ENCODE results near the gene LRCOL1.

LRCOL1 gene

GRCh38 chr12:132556216-132556615 lies 54.2 kb downstream of the LRCOL1 start:
- no peak overlapping the region for H2AFZ ChIP-seq (ENCODE audit: low read length)
- H4K20me1 ChIP-seq (ENCODE audit: insufficient read depth, low read length, poor library complexity, severe bottlenecking): peaks cover 6% of the 10 kb centered on the region
- peaks cover 26% of the 10 kb centered on the region for H3K4me1 ChIP-seq (ENCODE audit: insufficient read depth, low read length, poor library complexity, severe bottlenecking)
- H3K9me3 ChIP-seq (ENCODE audit: insufficient read depth, low read depth, low read length): no peaks in the 10 kb centered on the region
- peaks cover 4% of the 10 kb centered on the region; the same call in 1 of the 2 replicates for H3F3A ChIP-seq (ENCODE audit: low read depth)
- no peak overlapping the region for H3K4me3 ChIP-seq (ENCODE audit: low read length, poor library complexity, severe bottlenecking)
- no peak for TF ChIP-seq EZH2phosphoT487 (IDR thresholded peaks at IDR 0.05; ENCODE audit: borderline replicate concordance)
- no peak for TF ChIP-seq CTCF (conservative IDR thresholded peaks at IDR 0.05; ENCODE audit: low read length)
- H3K27me3 ChIP-seq (ENCODE audit: insufficient read depth, low read length, poor library complexity, severe bottlenecking): no peaks in the 10 kb centered on the region
- no peaks in the 10 kb centered on the region for H3K9me2 ChIP-seq (replicated peaks; ENCODE audit: low read depth, low read length)
- peaks cover 13% of the 10 kb centered on the region for H3K79me2 ChIP-seq (ENCODE audit: insufficient read depth, low read length)
- H3K36me3 ChIP-seq (ENCODE audit: insufficient read depth, low read length): no peaks in the 10 kb centered on the region
- H3K9ac ChIP-seq (ENCODE audit: low read depth, low read length, poor library complexity, severe bottlenecking): no peak overlapping the region
- no peak overlapping the region for H3K4me2 ChIP-seq (ENCODE audit: low read depth, low read length, poor library complexity, severe bottlenecking)

DNA sequence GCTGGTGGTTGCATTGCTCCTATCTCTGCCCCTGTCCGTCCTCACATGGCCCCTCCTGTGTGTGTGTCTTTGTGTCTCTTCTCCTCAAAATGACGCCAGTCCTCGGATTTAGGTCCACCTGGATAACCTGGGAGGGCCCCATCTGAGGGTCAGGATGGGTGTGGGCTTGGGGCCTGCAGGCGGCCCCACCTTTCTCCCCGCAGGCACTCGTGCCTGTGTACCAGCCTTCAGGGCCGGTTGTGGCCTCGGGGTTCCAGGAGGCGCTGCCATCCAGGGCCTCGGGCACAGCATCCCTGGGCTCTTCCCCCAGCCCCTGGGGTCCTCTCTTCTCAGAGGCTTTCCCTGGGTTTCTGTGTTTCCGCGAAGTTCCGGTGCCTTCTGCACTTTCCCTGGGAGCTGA lies 54.7 kb downstream of the LRCOL1 start:
- H2AFZ ChIP-seq (ENCODE audit: low read length): no peak overlapping the region
- no peaks in the 10 kb centered on the region for H3K9me3 ChIP-seq (ENCODE audit: insufficient read depth, low read depth, low read length)
- H3K4me2 ChIP-seq (ENCODE audit: low read depth, low read length, poor library complexity, severe bottlenecking): no peak overlapping the region
- no peak for TF ChIP-seq EZH2phosphoT487 (IDR thresholded peaks at IDR 0.05; ENCODE audit: borderline replicate concordance)
- TF ChIP-seq CTCF (conservative IDR thresholded peaks at IDR 0.05; ENCODE audit: low read length): no peak
- H3K27me3 ChIP-seq (ENCODE audit: insufficient read depth, low read length, poor library complexity, severe bottlenecking): no peaks in the 10 kb centered on the region
- peaks cover under 1% of the 10 kb centered on the region for H4K20me1 ChIP-seq (ENCODE audit: insufficient read depth, low read length, poor library complexity, severe bottlenecking)
- H3K4me3 ChIP-seq (ENCODE audit: low read length, poor library complexity, severe bottlenecking): no peak overlapping the region
- H3K9me2 ChIP-seq (replicated peaks; ENCODE audit: low read depth, low read length): no peaks in the 10 kb centered on the region
- H3K36me3 ChIP-seq (ENCODE audit: insufficient read depth, low read length): no peaks in the 10 kb centered on the region
- peaks cover 8% of the 10 kb centered on the region for H3K79me2 ChIP-seq (ENCODE audit: insufficient read depth, low read length)
- no peak overlapping the region for H3K9ac ChIP-seq (ENCODE audit: low read depth, low read length, poor library complexity, severe bottlenecking)
- H3F3A ChIP-seq (ENCODE audit: low read depth): peaks cover 4% of the 10 kb centered on the region; the same call in 1 of the 2 replicates
- H3K4me1 ChIP-seq (ENCODE audit: insufficient read depth, low read length, poor library complexity, severe bottlenecking): peaks cover 25% of the 10 kb centered on the region

DNA sequence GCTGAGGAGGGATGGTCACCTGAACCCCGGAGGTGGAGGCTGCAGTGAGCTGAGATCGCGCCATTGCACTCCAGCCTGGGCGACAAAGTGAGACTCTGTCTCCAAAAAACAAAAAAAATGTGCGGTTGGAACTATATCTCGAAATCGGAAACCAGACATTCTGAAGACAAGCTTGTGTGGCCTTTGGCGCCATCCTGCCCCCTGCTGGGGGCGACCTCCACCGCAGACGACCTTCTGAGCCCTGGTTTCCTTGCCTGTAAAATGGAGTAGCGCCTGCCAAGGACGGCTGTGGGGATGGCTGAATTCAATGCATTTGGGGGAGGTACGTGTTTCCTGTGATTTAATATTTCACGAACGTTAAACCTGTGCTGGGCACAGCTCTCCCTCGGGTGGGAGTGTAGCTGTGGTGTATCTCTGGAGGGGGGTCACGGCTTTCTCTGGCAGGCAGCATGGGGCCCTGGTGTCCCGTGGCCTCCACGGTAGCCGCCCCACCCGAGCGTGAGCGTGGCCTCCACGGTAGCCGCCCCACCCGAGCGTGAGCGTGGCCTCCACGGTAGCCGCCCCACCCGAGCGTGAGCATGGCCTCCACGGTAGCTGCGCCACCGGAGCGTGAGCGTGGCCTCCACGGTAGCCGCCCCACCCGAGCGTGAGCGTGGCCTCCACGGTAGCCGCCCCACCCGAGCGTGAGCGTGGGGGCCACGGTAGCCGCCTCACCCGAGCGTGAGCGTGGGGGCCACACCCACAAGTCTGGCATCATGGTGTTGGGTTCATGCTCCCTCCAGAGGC lies 55.3 kb downstream of the LRCOL1 start:
- TF ChIP-seq CTCF (conservative IDR thresholded peaks at IDR 0.05; ENCODE audit: low read length) (peak; percentile 80), EZH2phosphoT487 (IDR thresholded peaks at IDR 0.05; ENCODE audit: borderline replicate concordance) (no peak)
- Histone ChIP-seq H4K20me1 (ENCODE audit: insufficient read depth, low read length, poor library complexity, severe bottlenecking) (no peaks in the 10 kb centered on the region), H3K36me3 (ENCODE audit: insufficient read depth, low read length) (no peaks in the 10 kb centered on the region), H3K79me2 (ENCODE audit: insufficient read depth, low read length) (peaks cover 1% of the 10 kb centered on the region; the same call in 1 of the 2 replicates), H3K9me3 (ENCODE audit: insufficient read depth, low read depth, low read length) (no peaks in the 10 kb centered on the region), H3K9me2 (replicated peaks; ENCODE audit: low read depth, low read length) (no peaks in the 10 kb centered on the region), H3K27me3 (ENCODE audit: insufficient read depth, low read length, poor library complexity, severe bottlenecking) (no peaks in the 10 kb centered on the region), H3K4me1 (ENCODE audit: insufficient read depth, low read length, poor library complexity, severe bottlenecking) (peaks cover 25% of the 10 kb centered on the region), H3K4me2 (ENCODE audit: low read depth, low read length, poor library complexity, severe bottlenecking) (no peak overlapping the region), H3F3A (ENCODE audit: low read depth) (peaks cover 4% of the 10 kb centered on the region; the same call in 1 of the 2 replicates), H2AFZ (ENCODE audit: low read length) (no peak overlapping the region), H3K9ac (ENCODE audit: low read depth, low read length, poor library complexity, severe bottlenecking) (no peak overlapping the region), H3K4me3 (ENCODE audit: low read length, poor library complexity, severe bottlenecking) (no peak overlapping the region)
